Superior temporal gyrus (tissue), 1 donor: ENCODE results near the gene CCSAP.
"Not testable (repeated sequence)": the region's sequence is repeated elsewhere in the genome, so short reads cannot be mapped to it uniquely, and the experiment has no call there.

Experiments used
- DNase-seq: peaks from one replicate; pipeline ENCODE4 v3.0.0-alpha.2; 2016; ENCODE audit errors: extremely low spot score

CCSAP gene

GRCh38 chr1:229342656-229343569 is at the start of gene CCSAP:
Gene CCSAP (minus strand): TSS chr1:229343047. CDS start chr1:229342465, 582 bp downstream.
- peak; percentile 74 for DNase-seq

GRCh38 chr1:229390130-229390529 is 47.3 kb upstream of the CCSAP start:
- no peak for DNase-seq

- no peak for DNase-seq
Measured at GRCh38 chr1:229388897-229389580, 46.2 kb upstream of the CCSAP start.

- DNase-seq: no peak
Measured at GRCh38 chr1:229385853-229386456, 43.1 kb upstream of the CCSAP start.

- no peak for DNase-seq
Measured at GRCh38 chr1:229384822-229385221, 42.0 kb upstream of the CCSAP start.

GRCh38 chr1:229383961-229384360 is 41.1 kb upstream of the CCSAP start:
- no peak for DNase-seq

GRCh38 chr1:229383188-229383587 is 40.3 kb upstream of the CCSAP start:
- DNase-seq: no peak

GRCh38 chr1:229381234-229381633 is 38.4 kb upstream of the CCSAP start:
- no peak for DNase-seq

GRCh38 chr1:229380536-229381160 is 37.8 kb upstream of the CCSAP start:
- peak; percentile 15 for DNase-seq

- peak; percentile 20 for DNase-seq
Measured at GRCh38 chr1:229379846-229380245, 37.0 kb upstream of the CCSAP start.

- no peak for DNase-seq
Measured at GRCh38 chr1:229378586-229379367, 35.9 kb upstream of the CCSAP start.

GRCh38 chr1:229378035-229378434 is 35.2 kb upstream of the CCSAP start:
- DNase-seq: not testable (repeated sequence)

GRCh38 chr1:229377429-229377828 is 34.6 kb upstream of the CCSAP start:
- DNase-seq: no peak

- DNase-seq: no peak
Measured at GRCh38 chr1:229376521-229376920, 33.7 kb upstream of the CCSAP start.

GRCh38 chr1:229374485-229374884 is 31.6 kb upstream of the CCSAP start:
- no peak for DNase-seq

GRCh38 chr1:229373395-229373794 is 30.5 kb upstream of the CCSAP start:
- DNase-seq: no peak

- DNase-seq: no peak
Measured at GRCh38 chr1:229372251-229372650, 29.4 kb upstream of the CCSAP start.

GRCh38 chr1:229371624-229372023 is 28.8 kb upstream of the CCSAP start:
- DNase-seq: no peak

- DNase-seq: peak; percentile 40
Measured at GRCh38 chr1:229370601-229371021, 27.8 kb upstream of the CCSAP start.

GRCh38 chr1:229368347-229368746 is 25.5 kb upstream of the CCSAP start:
- no peak for DNase-seq

GRCh38 chr1:229365569-229365968 is 22.7 kb upstream of the CCSAP start:
- DNase-seq: no peak
